HUES48 (cell line): ENCODE measurements around the gene CA6.
"Not testable (repeated sequence)": the region's sequence is repeated elsewhere in the genome, so short reads cannot be mapped to it uniquely, and the experiment has no call there.

Experiments used
- H3K27ac ChIP-seq: one replicate; pipeline ENCODE4 v1.7.0; 2013; ENCODE audit warnings: low read depth, low read length, inconsistent platforms
- H3K27me3 ChIP-seq: 2 replicates; pipeline ENCODE4 v1.6.1; 2013; ENCODE audit warnings: mild to moderate bottlenecking, low read length; ENCODE audit not compliant: control insufficient read depth, insufficient read depth
- H3K36me3 ChIP-seq: 2 replicates; pipeline ENCODE4 v1.6.1; 2013; ENCODE audit warnings: low read length; ENCODE audit not compliant: control insufficient read depth, insufficient read depth
- H3K4me1 ChIP-seq: 2 replicates; pipeline ENCODE4 v1.6.1; 2013; ENCODE audit warnings: mild to moderate bottlenecking, low read length; ENCODE audit not compliant: control insufficient read depth, insufficient read depth
- H3K4me3 ChIP-seq: 2 replicates; pipeline ENCODE4 v1.5.1; 2013; ENCODE audit warnings: mild to moderate bottlenecking, low read depth, low read length
- H3K9ac ChIP-seq: 2 replicates; pipeline ENCODE4 v1.6.1; 2013; ENCODE audit warnings: mild to moderate bottlenecking, low read depth, low read length, moderate library complexity
- H3K9me3 ChIP-seq: 2 replicates; pipeline ENCODE4 v1.6.1; 2013; ENCODE audit warnings: low read length; ENCODE audit not compliant: control insufficient read depth, insufficient read depth

The CA6 gene

GRCh38 chr1:9020305-9020704, 74.6 kb downstream of the CA6 start:
- H3K36me3 ChIP-seq = no peaks in the 10 kb centered on the region
- no peaks in the 10 kb centered on the region for H3K9me3 ChIP-seq
- no peak overlapping the region for H3K4me3 ChIP-seq
- no peaks in the 10 kb centered on the region for H3K4me1 ChIP-seq
- no peaks in the 10 kb centered on the region for H3K27me3 ChIP-seq
- H3K9ac ChIP-seq = no peak overlapping the region
- H3K27ac ChIP-seq = no peak overlapping the region

GRCh38 chr1:9022026-9022738, 76.5 kb downstream of the CA6 start:
- not testable (repeated sequence) for H3K36me3 ChIP-seq, H3K9me3 ChIP-seq, H3K27me3 ChIP-seq, H3K4me1 ChIP-seq, H3K27ac ChIP-seq, H3K9ac ChIP-seq, H3K4me3 ChIP-seq

GRCh38 chr1:9022773-9023172, 77.1 kb downstream of the CA6 start:
- Histone ChIP-seq H3K27me3 (no peaks in the 10 kb centered on the region), H3K36me3 (no peaks in the 10 kb centered on the region), H3K4me3 (no peak overlapping the region), H3K4me1 (no peaks in the 10 kb centered on the region), H3K27ac (no peak overlapping the region), H3K9me3 (no peaks in the 10 kb centered on the region), H3K9ac (no peak overlapping the region)
